ENCODE results near the gene MTIF2.
"Not testable (repeated sequence)": the region's sequence is repeated elsewhere in the genome, so short reads cannot be mapped to it uniquely, and the experiment has no call there.

Gene MTIF2, protein sequence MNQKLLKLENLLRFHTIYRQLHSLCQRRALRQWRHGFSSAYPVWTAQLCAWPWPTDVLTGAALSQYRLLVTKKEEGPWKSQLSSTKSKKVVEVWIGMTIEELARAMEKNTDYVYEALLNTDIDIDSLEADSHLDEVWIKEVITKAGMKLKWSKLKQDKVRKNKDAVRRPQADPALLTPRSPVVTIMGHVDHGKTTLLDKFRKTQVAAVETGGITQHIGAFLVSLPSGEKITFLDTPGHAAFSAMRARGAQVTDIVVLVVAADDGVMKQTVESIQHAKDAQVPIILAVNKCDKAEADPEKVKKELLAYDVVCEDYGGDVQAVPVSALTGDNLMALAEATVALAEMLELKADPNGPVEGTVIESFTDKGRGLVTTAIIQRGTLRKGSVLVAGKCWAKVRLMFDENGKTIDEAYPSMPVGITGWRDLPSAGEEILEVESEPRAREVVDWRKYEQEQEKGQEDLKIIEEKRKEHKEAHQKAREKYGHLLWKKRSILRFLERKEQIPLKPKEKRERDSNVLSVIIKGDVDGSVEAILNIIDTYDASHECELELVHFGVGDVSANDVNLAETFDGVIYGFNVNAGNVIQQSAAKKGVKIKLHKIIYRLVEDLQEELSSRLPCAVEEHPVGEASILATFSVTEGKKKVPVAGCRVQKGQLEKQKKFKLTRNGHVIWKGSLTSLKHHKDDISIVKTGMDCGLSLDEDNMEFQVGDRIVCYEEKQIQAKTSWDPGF

DNA sequence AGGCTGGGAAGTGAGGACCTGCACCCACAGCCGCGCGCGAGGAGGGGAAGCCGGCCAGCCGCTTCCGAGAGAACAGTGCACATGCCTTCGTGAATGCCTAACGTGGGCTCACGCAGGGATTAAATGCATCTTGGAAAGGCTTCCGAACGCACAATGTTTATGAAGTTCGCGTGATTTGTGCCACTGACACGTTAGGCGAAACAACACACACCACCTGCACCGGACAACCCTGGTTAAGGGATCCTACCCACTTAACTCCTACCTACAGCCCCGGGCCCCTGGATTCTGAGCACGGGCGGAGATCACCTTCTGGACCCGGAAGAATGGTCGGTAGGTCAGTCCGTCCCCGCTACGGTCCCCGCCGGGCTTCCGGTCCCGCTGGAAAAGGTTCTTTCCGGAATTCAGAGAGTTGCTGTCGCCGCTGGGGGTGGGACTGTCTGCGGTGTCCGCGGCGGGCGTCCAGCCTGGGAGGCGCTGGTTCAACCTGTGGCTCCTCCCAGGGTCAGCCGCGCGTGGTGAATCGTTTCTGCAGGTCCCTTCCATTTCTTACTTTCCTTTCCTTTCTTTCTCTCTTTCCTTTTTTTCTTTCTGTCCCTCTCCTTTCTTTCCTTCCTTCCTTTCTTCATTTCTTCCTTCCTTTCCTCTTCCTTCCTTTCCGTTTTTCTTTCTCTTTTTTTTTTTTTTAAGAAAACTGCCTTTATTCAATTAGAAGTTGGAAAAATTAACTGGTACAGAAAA, at the start of gene MTIF2:
Gene MTIF2 (minus strand): TSS at position 325 of the 738 bp plus-strand sequence. CDS start 5,373 bp downstream, outside the sequence.
- DNase-seq, result peak; percentile 92

DNA sequence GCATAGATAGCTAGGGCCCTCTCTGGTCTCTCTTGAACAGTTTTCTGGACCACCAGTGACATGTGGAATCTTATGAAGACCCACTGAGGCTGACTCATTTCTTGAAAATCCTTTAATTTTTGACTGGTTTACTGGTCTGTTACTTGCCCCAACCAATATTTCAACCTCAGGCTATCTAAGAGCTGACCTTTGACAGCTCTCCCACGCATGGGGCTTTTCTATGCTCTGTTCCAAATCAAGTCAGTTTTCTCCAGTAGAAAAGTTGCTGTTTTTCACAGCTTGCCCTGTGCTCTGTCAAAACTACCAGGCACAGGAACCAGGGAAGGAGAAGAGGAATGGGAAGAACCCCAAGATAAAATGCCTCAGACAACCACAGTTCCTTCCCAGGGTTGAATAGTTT, 46.0 kb upstream of the MTIF2 start:
- no peak for DNase-seq

DNA sequence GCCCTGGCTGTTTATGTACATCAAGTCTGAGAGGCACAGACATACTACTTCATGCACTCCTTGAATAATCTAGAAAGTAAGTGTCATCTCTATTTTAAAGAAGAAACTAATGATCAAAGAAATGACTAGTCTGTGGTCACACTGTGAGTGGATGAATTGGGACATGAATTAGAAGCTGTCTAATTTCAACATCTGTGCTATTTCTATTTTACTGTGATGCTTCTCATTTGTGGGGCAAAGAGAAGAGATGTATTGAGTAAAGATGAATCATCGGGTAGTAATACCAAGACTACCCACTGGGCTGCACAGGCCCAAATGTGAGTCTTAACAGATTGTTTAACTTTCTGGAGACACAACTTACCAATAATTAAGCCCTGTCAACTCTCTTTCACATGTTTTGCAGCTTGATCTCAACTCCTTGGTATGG, 42.4 kb upstream of the MTIF2 start:
- no peak for DNase-seq

- DNase-seq, result no peak
These were observed 40.4 kb upstream of the MTIF2 start for GRCh38 chr2:55309446-55309845.

DNA sequence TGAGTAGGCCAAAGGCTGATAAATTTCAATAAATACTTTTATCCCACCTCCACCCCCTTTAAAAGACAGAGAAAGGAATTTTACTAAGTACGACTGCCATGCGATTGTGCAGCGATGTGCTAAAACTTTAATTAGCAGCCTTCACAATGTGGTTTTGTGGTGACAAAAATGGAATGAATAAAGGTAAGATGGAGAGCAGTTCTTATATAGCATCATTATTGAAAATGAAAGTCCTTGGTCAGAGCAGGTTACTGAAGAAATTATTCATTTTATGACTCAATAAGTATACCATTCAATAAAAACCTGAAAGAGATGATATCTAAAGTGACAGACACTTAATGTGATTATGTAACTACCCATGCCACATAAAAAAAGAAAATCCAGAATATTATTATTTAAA, 33.2 kb upstream of the MTIF2 start:
- peak; percentile 8 for DNase-seq

DNA sequence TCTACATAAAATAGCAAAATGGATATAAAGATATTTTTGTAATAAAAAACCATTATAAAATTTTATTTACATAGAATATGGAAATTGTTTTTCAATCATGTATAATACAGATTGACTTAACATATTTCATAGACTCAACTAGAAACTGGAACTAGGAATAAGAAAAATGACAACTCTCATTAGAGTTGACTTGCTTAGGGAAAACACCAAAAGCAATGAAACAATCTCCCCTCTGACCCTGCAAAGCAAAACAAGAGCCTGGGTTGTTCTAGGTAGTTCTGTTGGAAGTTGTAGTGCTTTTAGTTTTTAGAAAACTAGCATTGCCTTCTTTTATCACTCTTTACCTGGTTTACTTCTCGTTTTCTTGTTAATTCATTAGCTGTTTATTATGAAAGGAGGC, 32.2 kb upstream of the MTIF2 start:
- no peak for DNase-seq

GRCh38 chr2:55296393-55296792, 27.4 kb upstream of the MTIF2 start:
- no peak for DNase-seq

DNA sequence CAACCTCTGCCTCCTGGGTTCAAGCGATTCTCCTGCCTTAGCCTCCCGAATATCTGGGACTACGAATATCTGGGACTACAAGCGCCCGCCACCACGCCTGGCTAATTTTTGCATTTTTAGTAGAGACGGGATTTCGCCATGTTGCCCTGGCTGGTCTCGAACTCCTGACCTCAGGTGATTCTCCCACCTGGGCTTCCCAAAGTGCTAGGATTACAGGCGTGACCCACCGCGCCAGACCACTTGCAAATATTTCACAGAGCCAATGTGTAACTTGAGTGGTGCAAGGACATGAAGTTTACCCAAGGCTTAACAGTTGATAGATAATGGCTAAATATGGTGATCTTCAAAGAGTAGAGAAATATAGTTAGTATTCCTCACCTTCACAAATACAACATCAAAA, 14.1 kb upstream of the MTIF2 start:
- DNase-seq, result no peak

DNA sequence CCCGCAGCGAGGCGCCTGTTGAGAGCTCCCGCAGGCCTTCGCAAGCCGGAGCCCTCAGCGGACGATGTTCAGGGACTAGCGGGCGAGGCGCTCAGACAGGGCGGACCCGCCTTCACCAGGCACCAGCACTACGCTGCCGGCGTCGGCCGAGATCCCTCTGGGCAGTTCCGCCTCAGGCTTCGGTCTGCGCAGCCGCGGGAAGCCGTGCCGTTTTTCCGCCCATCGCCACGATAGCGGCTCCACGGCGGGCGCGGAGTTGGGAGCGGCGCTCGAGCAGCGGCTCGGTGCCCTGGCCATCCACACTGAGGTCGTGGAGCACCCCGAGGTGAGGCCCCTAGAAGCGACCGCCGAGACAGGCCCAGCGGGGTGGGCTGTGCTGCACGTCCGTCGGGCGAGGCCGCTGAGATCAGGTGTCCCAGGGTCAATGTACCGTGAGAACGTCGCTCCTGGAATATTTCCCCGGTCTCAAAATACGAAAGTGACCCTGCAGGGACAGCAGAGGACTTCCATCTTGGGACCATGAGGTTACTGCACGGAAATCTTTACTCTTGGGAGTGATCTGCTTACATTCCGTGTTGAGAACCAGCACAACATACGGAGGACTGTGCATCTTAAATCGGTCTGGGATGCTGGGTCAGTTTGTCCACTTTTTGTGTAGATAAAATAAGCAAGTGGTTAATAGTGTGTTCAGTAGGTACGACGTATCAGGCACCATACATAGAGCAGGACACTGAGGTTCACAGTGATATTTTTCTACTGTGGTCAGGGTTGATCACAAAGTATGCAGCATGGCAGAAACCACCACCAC, 13.3 kb upstream of the MTIF2 start:
- DNase-seq, result peak; percentile 89

- DNase-seq, result not testable (repeated sequence)
These were observed 12.0 kb upstream of the MTIF2 start for GRCh38 chr2:55280851-55281546.

- DNase-seq, result not testable (repeated sequence)
These were observed 10.9 kb upstream of the MTIF2 start for GRCh38 chr2:55279859-55280424.

GRCh38 chr2:55279214-55279835, 10.3 kb upstream of the MTIF2 start:
- not testable (repeated sequence) for DNase-seq

DNA sequence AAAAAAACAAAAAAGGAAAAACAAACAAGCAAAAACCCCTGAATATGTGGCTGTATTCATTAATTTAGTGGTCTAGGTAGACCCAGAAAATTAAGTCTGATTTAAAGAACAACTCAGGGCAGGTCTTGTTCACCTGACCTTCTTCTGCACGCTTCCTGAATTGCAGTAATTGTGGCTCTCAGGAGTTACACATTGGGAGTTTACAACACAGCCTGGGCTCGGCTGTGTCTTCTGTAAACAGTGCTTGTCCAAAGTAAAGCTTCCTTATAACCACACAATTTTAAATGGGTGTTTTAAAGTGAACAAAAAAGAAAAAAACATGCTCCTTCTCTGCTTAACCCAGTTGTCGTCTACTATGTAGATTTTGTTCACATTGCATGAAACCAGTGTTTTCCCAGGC, 8.3 kb upstream of the MTIF2 start:
- no peak for DNase-seq

DNA sequence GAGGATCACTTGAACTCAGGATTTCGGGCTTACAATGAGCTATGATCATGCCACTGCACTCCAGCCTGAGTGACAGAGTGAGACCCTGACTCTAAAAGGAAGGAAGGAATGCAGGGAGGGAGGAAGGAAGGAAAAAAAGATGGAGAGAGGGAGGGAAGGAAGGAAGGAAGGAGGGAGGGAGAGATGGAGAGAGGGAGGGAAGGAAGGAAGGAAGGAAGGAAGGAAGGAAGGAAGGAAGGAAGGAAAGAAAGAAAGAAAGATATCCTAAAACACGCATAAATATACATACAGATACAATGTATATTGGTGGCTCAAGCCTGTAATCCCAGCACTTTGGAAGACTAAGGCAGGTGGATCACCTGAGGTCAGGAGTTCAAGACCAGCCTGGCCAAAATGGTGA, 5.3 kb upstream of the MTIF2 start:
- DNase-seq, result not testable (repeated sequence)

- no peak for DNase-seq
These were observed 587 bp upstream of the MTIF2 start for GRCh38 chr2:55269645-55269990.

DNA sequence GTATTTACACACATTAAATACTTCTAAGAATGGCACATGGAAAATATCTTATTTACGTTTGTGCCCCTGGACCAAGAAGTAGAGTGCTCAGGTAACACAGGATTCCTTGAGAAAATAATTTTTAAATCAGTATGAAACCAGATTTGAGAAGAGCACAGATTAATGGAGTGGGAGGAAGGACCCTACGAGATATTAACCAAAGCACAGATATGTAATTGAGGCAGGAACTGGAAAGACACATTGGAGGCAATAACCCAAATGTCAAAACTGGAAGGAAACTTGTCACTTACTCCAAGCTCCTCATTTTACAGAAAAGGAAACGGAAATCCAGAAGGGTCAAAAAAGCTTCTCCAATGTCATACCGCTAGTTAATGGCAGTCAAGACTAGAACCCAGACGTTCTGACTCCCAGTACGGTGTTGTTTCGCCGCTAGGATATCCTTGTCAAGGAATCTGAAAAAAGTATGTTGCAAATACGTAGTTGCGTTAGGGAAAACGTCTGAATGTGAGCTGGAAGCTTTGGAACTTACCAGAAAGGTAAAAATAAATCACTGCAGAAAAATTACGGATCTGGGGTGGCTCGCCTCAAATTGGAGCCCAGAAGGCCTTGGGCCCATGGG, 634 bp downstream of the MTIF2 start:
- peak; percentile 8 for DNase-seq

DNA sequence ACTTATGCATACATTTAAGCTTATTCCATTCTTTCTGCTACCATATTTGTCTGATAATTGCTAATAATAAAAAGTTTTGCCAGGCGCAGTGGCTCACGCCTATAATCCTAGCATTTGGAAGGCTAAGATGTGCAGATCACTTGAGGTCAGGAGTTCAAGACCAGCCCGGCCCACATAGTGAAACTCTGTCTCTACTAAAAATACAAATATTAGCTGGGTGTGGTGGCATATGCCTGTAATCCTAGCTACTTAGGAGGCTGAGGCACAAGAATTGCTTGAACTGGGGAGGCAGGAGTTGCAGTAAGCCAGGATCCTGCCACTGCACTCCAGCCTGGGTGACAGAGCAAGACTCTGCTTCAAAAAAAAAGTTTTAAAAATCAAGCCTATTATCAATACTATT, 9.4 kb downstream of the MTIF2 start:
- DNase-seq, result not testable (repeated sequence)

DNA sequence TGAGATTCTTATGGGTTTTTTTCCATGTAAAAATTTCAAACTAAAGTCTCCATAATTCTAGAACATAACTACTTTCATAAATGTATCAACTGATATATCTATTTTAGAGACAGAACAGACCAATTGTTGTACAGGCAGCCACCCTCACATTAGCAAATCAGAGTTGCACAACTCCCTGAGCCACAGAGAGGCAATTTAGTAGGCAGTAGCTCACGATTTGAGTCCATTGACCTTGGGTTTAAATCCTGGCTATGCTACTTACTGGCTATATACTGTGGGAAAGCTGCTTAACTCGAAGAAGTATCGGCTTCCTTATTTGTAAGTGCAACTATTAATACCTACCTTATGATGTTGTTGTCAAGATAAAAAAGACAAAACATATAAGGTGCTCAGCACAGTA, 16.2 kb downstream of the MTIF2 start:
- no peak for DNase-seq

DNA sequence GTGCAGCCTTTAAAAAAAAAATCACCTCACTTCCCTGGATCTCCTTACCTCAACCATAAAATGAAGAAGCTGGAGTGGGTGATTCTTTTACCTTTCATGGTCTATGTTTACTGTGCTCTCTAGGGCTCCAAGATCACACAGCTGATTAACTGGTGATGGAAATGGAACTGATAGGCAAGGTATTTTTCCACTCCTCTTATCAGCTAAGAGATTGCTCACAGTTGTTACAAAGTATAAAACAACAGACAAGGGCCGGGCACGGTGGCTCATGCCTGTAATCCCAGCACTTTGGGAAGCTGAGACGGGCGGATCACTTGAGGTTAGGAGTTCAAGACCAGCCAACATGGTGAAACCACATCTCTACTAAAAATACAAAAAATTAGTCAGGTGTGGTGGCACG, 22.0 kb downstream of the MTIF2 start:
- no peak for DNase-seq

DNA sequence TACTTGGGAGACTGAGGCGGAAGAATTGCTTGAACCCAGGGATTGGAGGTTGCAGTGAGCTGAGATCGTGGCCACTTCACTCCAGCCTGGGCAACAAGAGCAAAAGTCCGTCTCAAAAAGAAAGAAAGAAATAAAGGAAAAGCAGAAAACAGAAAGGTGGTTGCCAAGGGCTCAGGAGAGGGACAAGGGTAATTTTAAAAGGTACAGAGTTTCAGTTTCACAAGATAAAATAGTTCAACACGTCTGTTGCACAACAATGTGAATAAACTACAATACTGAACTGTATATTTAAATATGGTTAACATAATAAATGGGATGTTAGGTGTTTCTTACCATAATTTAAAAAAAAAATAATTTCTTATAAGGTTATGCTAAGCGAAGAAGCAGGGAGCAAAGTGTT, 23.6 kb downstream of the MTIF2 start:
- DNase-seq, result no peak

DNA sequence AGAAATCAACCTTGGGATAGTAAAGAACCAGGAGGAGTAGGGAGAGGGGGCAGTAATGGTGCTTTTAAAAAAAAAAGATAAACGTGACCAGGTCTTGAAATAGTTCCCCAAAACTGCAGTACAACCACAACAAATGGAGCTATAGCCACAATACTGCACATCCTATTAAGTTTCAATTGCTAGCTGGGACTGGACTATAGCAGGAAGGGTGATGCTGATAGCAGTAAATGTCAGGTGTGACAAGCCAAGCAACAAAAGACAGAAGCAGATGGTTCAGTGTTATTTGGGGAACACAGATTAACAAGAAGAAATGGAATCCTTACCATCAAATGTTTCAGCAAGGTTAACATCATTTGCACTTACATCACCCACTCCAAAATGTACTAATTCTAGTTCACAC, 26.4 kb downstream of the MTIF2 start:
- no peak for DNase-seq

All from CD4-positive, alpha-beta T cell treated with Interleukin-17A for 1 hour (primary cell).